GM18505 (cell line): ENCODE data around the gene MYBBP1A.

Experiments used
- ATAC-seq: cut with Tn5 transposase; IDR thresholded peaks from one replicate; pipeline ENCODE4 v1.9.1; 2021; ENCODE audit not compliant: unreplicated experiment
- POLR2A ChIP-seq: IDR thresholded peaks from 4 replicates; pipeline ENCODE4 v1.6.1; 2011; ENCODE audit warnings: borderline replicate concordance; ENCODE audit not compliant: insufficient read depth, insufficient read length; ENCODE audit errors: extremely low read depth

Gene MYBBP1A

DNA sequence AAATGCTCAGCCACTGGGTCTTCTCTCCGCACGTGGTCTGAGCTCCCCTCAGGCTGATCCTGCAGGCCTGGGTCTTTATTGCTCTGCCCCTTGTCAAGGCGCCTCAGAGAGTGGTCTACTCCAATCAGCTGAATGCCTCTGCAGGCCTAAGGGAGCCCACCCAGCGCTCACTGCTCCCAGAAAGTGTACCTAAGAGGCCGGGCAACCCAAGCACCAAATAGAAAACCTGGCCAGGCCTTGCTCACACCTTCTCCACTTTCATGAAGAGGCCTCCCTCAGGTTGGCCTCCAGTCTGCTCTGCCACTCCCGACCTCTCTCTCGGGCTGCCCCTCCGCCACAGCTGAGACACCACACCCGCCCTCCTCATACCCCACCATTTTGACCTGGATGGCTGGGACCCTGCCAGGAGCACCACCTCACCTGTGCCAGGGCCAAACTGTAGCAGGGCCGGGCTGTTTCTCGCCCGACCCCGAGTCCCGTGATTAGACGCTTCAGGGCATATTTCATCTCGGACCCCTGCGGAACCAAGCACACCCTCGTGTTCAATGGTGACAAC lies 665 bp downstream of the MYBBP1A start:
- no peak for TF ChIP-seq POLR2A

DNA sequence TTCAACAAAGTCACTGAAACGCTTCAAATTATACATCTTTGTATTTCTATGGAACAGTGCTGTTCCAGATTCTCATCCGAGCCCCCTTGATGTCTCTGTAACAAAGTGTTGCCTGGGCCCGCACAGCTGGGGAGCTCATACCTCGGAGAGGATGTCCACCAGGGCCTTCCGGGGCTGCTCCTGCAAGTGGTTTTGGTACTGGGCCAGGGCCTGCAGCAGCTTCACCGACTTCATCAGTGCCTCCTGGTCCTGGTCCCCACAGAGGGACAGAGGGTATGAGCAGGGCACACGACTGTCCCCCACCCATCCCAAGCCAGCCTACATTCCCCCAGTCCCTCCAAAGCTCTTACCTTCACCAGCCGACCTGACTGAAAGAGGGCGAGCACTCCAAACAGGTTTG lies 1.5 kb downstream of the MYBBP1A start:
- no peak for ATAC-seq
- TF ChIP-seq POLR2A = no peak

More for the DNA sequence above, 665 bp downstream of the MYBBP1A start:
- no peak for ATAC-seq

DNA sequence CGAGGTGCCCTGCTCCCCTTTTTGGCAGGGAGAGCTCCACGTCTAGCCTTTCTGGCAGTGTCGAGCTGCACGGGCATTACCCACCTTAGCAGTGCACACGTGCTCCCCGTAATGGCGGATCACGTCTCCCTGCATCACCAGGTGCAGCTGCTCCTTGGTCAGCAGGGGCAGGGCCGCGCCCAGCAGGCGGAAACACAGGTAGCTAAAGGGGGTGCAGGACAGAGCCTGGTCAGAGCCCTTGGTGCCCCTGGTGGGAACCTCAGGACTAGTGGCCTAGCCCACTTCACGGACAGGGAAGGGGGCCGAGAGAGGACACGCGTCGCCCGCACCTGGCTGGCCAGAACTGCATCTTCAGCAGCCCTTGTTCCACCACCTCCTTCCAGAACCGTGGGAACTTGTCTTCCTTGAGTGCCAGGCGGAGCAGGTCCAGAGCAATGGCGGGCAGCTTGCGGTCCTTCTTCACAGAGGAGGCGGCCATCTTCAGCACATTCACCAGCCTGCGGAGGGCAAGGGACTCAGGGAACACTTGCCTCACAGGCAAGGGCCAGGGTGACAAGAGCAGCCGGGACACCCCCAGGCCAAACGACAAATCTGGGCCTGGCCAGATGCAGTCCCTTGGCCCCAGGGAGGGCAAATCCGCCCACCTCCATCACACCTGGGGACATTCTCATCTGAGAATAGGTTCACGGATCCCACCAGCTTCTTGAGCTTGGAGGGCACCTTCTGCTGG lies 3.2 kb downstream of the MYBBP1A start:
- no peak for ATAC-seq
- no peak for TF ChIP-seq POLR2A

DNA sequence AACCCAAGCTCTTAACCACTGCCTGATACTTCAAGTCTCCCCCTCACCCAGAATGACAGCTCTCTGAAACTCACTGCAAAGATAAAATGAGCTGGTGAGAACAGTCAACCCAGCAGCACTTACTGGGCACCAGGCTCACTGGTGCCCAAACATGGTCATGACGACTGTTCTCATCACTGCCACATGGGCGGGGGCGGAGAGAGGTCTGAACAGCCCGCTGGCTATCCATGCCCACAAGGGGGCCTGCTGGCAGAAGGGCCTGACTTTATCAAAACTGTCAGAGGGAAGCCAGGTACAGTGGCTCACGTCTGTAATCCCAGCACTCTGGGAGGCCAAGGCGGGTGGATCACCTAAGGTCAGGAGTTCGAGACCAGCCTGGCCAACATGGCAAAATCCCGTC lies 4.0 kb downstream of the MYBBP1A start:
- ATAC-seq = no peak
- TF ChIP-seq POLR2A = no peak

DNA sequence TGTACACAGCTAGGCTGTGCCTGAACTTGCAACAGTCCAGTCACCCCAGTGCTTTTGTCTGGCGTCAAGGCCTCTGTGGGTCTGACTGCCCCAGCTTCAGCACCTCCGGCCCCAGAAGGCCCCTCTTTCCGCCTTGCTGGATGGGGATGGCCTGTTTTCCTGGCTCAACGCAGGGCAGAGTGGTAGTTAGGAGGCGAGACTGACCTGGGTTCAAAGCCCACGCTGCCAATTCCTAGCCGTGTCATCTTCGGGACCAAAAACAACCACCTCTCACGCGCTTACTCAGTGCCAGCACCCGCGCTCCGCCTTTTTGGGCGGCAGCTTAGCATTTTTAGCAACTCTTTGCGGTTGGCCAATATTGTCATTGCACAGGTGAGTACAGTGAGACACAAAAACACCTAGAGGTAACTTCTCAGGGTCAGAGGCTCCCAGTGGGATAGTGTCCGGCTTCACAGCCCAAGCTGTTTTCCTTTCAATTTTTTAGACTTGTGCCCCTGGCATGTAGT lies 4.6 kb downstream of the MYBBP1A start:
- ATAC-seq = no peak
- TF ChIP-seq POLR2A = no peak

DNA sequence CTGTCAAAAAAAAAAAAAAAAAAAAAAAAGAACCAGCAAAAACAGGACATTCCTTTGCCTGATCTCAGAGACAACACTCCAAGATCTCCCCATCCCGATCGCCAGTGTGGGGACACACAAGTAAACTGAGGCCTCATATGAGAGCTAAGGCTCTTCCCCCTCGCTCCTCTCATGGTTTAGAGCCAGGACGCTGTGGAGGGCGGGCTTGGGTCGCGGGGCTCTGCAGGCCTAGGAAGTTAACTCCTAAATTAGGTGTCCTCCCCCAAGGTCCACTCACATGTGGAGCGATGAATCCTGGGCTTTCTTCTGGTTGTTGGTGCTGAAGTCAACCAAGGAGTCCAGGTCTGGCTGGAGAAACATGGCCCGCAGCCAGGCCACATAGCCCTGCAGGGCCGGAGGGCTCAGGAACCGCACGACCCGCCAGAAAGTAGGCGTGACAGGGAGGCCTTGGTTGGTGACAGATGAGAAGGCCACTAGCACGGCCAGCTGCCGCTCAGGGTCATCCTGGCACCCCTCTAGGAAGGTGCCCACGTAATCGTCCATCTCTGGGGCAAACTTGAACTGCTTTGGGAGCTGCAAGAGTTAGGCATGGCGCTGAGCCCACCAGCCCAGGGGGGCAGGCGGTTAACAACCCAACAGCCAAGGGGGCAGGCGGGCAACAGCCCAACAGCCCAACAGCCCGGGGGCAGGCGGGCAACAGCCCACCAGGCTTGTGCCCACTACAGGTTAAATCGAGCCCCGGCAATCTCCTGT lies 5.2 kb downstream of the MYBBP1A start:
- TF ChIP-seq POLR2A = no peak
- no peak for ATAC-seq

DNA sequence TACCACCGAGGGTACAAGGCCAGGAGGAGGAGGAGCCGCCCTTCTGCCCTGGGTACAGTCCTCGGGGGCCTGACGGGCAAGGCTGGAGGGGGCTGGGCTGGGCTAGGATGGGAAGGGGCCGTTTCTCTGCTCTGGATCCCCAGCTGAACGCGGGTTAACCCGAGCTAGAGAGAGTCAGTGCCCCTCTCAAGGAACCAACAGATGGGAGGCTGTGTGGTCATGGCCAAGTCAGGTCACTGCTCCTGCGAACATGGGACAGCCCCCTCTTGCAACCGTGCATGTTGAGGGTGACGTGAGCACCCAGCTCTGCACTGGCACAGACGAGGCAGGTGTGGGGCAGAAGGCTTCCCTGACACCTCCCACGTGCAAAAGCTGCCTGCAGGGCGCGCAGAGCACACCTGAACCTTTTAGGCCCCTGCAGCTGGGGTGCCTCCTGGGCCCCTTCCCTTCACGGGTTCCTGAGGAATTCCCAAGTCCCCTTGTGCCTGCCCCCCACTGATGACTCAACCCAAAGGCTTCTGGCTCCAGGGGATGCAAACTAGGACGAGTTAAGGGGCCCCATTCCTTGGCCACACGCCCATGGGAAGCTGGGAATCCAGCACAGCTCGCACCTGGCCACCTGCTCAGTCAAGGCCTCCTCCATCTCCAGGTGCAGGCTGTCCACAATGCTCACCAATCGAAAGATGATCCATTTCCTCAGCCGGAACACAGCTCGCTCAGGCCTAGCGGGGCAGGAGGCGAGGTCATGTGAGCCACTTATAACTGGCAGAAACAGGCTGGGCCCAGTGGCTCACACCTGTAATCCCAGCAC lies 6.3 kb downstream of the MYBBP1A start:
- no peak for TF ChIP-seq POLR2A

DNA sequence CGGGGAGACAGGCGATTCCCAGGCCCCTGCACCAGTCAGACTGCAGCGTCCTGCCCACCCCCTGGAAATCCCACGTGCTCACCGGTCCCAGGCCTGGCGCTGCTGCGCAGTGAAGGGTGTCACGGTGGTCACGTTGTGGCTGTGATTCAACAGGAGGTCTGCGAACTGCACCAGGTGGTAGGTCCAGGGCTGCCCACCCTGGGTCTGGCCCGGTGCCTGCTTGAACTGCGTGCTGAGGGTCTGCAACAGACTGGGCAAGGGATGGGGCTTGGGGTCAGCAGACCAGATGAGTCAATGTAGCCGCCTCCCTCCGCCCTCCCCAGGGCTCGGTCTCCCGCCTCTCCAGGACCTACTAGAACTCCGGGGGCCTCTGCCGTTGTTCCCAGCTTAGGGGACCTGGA lies 7.1 kb downstream of the MYBBP1A start:
- TF ChIP-seq POLR2A = no peak
- no peak for ATAC-seq

More for the DNA sequence above, 6.3 kb downstream of the MYBBP1A start:
- no peak for ATAC-seq

DNA sequence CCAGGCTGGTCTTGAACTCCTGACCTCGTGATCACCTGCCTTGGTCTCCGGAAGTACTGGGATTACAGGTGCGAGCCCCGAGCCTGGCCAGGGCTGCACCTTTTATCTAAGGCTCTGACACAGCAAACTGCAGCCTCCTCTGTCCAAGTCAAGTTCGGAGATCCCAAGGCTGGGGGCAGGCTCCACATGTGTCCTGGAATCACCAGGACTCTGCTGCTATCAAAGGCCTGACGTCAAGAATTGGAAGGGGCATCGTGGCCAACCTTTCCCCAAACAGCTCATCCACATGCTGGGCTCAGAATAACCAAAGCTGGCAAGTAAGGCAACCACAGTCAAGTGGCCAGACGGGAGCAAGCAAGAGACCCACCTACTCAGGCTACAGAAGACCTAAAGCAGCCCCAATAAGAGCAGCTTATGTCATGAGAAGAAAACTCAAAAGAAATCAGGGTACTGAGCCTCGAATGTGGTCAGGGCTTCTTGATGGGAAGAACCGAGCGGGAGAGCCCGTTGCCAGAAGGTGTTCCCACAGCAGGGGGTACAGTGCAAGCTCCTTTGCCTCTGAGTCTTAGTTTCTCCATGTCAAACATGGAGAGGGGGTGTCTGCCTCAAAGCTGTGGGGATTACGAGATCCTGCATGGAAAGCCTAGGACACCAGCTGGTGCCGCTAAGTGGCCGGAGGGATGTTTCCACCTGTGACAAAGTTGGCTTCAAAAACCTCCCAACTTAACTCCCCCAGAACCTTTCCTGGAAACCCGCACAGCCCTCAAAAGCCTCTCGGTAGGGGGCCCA lies 7.9 kb downstream of the MYBBP1A start:
- no peak for TF ChIP-seq POLR2A
- ATAC-seq = no peak

DNA sequence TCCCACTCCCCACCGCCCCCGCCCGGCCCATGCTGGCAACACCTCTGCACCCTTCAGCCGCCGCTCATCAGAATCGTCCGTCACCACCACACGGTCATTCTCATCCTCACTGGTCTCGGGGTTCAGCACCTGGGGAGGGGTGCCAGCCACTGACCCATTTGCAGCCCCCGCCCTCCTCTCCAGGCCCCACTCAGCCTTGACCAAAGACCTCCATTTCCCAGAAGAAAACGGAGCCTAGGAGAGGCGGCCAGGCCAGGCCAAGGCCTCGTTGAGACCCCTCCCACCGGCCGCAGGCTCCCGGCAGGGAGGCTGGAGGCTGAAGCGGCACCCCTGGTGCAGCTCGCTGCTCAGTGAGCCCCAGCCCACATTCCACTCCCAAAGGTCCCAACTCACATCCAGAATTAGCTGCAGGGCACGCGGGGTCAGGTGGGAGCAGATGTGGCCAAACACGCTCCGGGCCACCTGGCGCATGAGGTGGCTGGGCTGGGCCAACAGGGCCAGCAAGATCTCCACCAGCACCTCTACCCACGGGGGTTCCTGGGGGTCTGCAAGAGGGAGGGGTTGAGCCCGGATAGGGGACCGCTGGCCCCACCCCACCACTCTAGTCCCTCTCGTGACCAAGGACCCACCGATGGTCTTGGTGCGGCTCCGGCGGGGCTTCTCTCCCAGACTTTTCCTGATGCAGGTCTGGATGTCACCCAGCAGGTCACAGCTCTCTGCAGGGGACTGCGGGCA lies 9.8 kb downstream of the MYBBP1A start:
- no peak for ATAC-seq
- no peak for TF ChIP-seq POLR2A

DNA sequence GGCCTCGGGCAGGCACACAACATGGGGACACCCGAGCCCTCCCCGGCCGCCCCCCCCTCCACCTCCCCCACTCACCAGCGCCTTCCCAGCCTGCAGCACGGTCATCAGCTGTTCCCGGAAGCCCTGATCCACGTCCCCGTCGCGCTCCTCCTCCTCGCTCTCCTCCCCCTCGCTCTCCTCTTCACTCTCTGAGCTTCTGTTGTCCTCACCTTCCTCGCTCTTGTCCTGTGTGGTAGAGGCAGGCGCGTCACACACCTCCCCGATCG lies 10.3 kb downstream of the MYBBP1A start:
- no peak for TF ChIP-seq POLR2A
- no peak for ATAC-seq
